Activated T-cell treated with anti-CD3 and anti-CD28 coated beads for 4 hours (primary cell): ENCODE results near the gene TRIM56.
A peak's percentile ranks its signal among the peaks of the same experiment; 100 is the strongest.
"Not testable (repeated sequence)": the region's sequence is repeated elsewhere in the genome, so short reads cannot be mapped to it uniquely, and the experiment has no call there.

Source experiments
- DNase-seq: peaks from one replicate; pipeline ENCODE4 v3.0.0-alpha.2; 2020

TRIM56 gene

DNA sequence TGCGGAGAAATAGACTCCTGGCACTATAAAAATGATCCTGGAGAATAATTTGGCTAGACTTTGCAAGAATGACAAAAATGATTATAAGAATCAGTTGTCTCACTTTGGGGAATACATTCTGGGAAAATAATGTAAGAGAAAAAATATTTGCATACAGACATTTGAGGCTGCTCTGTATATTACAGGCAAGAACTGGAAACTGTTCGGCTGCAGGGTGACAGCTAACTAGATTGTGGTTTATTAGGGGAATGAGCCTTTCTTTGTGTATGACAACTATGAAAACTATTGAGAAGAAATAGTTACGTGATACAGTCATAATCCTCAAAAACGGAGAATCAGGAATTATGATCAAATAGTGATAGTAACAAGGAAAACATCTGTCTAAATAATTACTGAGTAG, 8.6 kb downstream of the TRIM56 start:
- no peak for DNase-seq

DNA sequence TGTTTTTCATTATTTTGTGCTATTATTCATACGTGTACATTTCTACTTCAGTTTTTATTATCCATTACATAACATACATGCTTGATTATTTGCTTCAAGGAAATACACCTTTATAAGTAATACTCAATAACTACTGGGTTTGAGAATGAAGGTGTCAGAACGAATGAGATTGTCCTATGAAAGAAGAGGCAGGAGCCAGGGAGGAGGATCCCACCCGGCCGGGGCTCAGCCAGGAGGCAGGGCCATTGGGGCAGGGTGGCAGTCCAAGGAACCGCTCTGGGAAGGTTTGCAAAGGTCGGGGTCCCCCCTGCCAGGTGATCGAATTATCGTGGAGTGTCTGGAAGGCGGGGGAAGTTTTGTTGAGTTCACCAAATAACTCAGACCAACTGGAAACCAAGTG, 9.1 kb downstream of the TRIM56 start:
- DNase-seq: no peak

DNA sequence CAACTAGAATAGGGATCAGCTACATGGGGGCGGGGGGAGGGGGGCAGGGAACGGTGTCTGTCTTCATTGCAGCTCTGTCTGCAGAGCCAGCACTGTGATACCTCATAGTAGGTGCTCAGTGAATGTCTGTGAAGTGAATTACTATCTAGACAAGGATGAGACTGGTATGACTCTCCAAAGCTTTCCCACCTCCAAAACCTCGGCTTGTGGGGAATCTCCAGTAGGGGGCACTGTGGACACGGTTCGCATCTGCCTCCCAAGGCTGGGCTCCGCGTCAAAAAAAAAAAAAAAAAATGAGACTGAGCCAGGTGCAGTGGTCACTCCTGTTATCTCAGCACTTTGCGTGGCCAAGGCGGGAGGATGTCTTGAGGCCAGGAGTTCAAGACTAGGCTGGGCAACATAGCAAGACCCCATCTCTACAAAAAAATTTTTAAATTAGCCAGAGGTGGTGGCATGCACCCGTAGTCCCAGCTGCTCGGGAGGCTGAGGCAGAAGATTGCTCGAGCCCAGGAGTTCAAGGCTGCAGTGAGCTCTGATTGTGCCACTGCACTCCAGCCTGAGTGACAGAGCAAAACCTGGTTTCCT, 9.6 kb downstream of the TRIM56 start:
- no peak for DNase-seq

DNA sequence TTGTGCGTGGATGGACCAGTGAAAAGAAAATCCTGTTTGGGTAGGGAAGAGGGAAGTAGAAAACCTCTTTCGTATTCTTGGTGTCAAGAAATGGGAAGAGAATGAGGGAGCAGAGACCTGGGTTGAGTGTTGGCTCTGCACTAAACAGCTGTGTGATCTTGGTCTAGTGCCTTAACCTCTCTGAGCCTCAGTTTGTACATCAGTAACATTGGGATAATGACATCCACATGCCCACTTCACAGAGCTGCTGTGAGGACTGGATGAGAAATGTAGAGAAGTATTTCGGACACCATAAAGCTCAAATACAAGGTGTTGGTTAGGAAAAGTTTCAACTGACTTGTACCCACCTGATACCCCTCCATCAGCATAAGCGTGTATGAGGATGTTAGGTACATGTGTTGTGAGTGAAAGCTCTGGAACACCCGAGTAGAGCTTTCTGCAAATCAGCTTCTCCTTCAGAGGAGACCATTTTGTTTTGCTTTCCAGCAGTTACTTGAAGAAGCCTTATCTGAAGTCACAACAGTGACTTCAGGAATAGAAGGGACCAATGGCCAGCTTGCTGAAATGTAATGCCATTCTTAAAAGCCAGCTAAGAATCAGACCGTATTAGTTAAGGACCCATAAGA, 11.2 kb downstream of the TRIM56 start:
- DNase-seq: no peak

DNA sequence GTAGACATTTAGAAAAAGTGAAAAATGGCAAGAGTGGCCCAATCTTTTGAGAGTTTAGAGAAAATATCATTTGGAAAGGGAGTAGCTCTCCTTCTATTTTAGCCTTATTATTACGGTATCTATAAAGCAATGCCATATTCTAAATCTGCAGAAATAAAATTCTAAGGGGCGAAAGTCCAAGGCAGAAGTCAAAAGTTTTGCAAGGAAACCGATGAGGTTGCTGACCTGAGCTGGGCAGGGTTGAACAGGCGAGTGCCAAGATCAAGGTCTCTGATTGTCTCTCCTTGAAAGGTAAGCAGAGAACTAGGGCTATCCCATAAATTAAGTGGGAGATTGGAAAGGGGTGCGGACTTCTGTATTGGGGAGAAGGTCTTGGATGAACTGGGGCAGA, 11.7 kb downstream of the TRIM56 start:
- no peak for DNase-seq

DNA sequence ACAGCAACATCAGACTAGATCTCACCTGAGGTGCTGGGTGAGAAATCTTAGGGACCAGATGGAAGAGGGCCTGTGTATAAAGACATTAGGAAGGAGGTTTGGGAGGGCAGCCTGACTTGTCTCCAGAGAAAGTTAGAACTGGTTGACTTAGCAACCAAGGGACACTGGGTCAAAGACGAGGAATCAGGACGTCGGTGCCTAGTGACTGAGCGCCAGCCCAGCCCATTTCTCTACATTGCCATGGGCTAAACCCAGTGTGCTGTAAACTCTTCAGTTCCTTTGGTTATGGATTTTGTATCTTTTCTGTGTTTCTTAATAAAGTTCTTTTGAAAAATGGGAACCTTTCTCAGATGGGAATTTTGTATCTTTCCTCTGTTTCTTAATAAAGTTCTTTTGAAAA, 12.3 kb downstream of the TRIM56 start:
- no peak for DNase-seq

DNA sequence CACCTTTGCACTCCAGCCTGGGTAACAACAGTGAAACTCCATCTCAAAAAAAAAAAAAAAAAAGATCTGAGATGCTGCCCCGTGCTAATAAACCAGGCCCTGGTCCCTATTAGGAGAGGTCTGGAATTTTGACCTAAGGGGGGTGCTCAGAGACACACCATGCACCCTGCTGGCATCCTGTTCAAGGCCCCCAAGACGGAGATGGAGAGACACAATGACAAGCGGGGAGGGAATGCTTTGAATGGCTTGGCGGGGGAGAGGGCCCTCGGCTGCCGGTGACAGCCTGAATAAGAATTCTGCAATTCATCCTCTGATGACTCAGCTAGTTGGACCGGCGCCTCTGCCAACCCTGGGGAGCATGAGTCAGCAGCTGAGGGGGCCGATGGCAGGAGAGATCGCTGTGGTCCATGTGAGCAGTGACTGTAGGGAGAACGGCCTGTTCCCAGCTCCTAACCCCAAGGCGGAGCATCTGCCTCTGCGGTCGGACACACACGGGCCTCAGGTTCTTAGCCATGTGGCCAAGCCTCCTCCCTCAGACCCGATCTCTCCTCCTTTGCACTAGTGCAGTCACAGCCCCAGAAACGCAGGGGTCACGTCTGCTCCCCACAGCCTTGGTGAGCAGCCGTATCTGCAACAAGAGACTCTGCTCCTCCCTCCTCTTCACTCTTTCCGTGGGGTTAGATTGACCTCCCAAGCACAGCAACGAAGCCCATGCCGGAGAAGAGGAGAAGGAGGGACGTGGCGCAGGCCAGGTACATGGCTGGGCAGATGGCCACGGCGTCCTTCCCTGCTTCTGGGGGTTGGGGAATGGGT, 14.9 kb downstream of the TRIM56 start:
- peak; percentile 54 for DNase-seq

DNA sequence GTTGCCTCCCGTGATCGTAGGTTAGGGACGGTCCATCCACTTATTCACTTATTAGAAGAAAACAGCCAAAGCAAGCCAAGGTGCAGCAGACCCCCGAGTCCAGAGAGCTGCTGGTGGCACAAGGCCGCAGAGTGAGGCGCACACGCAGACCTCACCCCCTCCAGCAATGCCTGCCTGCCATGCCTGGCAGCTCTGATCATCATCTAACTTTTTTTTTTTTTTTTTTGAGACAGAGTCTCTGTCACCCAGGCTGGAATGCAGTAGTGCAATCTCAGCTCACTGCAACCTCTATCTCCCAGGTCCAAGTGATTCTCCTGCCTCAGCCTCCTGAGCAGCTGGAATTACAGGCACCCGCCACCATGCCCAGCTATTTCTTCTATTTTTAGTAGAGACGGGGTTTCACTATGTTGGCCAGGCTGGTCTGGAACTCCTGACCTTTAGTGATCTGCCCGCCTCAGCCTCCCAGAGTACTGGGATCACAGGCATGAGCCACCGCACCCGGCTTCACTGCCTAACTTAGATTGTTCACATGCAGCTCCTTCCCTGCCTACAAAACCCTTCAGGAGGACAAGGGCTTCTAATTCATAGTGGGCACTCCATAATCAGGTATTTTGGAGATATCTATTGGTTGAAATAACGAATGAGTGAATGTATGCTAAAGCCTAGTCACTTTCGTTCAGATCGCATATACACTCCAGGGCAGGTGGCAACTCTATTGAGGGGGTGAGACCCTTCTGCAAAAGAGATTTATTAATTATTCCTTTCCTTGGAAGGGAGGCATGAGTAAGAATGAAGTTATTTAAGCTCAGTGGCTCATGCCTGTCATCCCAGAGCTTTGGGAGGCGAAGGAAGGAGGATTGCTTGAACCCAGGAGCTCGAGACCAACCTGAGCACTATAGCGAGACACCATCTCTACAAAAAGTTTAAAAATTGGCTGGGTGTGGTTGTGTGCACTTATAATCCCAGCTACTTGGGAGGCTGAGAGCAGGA, 15.9 kb downstream of the TRIM56 start:
- no peak for DNase-seq

DNA sequence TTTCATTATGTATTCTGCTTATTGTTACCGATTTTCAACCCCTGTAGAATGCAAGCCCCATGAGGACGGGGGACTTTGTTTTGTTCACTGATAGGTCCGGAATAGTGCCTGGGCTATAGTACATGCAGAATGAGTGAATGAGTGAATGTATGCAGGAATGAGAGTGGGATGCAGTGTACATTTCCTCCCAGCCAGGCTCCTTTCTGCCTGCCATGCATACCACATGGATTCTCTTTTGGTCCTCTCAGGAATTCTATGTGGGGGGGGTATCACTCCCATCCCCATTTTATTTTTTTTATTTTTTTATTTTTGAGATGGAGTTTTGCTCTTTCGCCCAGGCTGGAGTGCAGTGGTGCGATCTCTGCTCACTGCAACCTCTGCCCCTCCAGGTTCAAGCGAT, 16.7 kb downstream of the TRIM56 start:
- no peak for DNase-seq

DNA sequence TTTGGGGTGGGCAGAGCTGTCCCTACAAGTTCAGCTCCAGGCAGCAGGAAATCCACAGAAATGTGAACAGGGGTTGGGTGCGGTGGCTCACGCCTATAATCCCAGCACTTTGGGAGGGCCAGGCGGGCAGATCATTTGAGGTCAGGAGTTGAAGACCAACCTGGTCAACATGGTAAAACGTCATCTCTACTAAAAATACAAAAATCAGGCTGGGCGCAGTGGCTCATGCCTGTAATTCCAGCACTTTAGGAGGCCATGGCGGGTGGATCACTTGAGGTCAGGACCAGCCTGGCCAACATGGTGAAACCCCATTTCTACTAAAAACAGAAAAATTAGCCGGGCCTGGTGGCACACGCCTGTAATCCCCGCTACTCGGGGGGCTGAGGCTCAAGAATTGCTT, 18.4 kb downstream of the TRIM56 start:
- not testable (repeated sequence) for DNase-seq

DNA sequence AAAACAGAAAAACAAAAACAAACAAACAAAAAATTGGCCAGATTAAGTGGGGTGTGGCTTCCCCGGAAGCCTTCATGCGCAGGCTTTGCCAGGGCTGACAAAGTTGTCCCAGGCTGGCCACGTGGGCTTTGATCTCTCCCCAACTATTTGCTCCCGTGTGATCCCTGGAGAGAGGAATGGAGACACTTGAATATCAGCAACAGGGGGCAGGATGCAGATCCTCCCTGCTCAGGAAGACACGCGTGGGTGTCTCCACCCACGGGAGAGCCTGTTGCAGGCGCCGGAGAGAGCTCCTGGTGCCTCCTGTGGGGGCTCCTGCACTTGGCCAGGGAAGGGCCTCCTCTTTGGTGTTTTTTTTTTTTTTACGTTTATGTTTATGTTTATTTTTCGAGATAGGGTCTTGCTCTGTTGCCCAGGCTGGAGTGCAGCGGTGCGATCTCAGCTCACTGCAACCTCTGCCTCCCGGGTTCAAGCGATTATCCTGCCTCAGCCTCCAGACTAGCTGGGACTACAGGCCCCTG, 19.0 kb downstream of the TRIM56 start:
- no peak for DNase-seq

DNA sequence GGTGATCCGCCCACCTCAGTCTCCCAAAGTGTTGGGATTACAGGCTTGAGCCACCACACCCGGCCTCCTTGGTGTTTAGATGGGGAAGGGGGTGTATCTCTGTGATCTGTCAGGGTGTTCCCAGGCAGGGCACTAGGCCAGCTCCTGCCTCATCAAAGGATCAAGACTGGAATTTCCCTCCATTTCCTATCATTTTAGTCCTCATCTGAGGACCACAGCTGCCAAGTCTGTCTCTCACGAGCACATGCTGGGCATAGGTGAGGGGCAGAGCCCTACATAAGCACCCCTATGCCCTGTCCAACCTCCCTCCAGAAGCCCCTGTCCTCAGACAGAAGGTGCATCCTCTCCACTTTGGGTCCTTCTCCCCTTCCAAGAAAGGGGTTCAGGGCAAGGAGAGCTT, 19.5 kb downstream of the TRIM56 start:
- DNase-seq: no peak

DNA sequence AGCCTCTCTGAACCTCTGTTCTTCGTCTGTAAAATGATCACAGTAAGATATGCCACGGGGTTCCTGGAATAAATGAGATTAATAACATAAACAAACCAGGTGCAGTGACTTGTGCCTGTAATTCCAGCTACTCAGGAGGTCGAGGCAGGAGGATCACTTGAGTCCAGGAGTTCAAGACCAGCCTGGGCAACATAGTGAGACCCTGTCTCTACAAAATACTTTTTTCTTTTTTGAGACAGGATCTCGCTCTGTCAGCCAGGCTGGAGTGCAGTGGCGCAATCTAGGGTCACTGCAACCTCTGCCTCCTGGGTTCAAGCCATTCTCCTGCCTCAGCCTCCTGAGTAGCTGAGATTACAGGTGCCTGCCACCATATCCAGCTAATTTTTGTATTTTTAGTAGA, 20.0 kb downstream of the TRIM56 start:
- not testable (repeated sequence) for DNase-seq

DNA sequence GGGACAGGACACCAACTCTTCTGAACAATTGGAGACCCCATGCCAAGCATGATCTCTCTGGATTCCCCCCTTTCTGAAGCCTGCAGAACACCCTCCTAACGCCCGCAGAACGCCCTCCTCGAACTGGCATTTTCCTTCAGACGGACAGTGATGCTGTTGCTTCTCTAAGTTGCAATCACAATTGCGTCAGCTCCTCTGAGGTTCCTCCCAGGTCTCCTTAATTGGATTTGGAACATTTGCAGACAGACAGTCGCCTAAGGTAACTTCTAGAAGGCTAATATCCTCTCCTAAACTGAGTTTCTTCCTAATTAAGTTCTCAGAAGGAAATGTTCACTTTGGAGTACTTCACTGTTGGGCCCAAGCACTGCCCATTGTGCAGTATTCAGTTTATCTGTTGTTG, 21.1 kb downstream of the TRIM56 start:
- DNase-seq: no peak

DNA sequence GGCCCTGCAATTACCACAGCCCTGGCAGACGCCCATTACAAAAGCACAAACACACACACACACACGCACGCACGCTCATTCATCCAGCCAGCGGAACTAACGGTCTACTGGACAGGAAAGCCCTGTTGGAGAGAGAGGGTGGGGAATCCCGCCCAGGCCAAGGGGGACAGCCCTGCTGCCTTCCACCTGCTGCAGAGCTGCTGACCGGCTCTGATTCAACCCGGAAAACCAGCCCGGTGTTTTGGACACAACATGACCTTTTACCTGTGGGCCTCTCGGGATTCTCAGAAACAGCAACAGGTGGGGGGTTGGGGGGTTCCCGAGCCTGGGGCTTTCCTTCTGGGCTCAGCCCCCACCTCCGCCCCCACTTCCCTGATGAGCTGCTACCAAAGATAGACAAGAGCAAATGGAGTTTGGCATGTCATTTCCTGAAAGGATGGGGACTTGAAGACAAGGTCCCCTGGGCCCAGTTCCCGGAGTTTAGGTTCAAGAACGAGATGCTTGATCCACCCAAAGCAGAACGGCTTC, 23.1 kb downstream of the TRIM56 start:
- no peak for DNase-seq

DNA sequence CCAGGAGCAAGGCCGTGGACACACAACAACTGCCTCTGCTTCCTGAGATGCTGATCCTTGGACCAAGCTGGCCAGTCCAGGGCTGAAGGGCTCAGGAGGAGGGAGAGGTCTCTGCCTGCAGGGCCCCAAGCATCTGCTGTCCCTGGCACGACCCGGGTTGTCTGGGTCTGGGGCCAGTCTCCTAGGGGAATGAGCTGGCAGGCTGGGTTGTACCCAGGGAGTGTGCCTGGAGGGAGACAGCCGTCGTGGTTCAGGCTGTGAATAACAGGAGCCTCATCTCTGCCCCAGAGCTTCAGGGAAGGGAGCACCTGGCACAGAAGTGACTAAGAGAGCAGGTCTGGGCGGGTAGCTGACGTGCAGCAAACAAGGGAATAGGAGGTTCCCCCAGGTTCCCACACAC, 23.7 kb downstream of the TRIM56 start:
- DNase-seq: no peak

DNA sequence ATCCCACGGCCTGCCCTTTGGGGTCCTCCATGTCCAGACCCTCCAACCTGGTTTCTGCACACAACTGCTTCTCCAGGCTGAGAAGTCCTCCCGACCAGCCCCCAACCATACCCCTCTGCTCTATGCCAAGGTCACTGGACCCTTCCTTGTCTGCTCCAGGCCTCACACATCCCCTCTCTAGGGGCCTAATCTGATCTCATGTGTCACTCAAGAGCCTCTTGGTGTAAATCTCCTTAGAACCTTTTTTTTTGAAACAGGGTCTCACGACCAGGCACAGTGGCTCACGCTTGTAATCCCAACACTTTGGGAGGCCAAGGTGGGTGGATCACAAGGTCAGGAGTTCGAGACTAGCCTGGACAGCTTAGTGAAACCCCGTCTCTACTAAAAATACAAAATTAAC, 24.1 kb downstream of the TRIM56 start:
- no peak for DNase-seq

DNA sequence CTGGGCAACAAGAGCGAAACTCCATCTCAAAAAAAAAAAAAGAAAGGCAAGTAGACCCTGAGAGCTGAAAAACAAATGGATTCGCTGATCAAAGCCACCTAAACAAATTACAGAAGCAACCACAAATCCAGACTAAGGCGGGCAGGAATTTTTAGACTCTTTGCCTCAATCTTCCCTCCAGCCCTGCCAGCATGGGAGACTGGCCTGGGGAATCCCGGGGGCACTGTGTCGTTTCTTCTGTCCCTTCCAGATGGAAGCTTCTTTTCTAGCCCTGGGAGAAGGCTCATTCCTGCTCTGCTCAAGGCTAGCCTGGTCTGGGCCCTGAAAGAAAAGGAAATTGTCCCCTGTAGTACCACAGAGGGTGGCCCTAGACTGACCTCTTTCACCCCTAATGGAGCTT, 26.0 kb downstream of the TRIM56 start:
- no peak for DNase-seq

DNA sequence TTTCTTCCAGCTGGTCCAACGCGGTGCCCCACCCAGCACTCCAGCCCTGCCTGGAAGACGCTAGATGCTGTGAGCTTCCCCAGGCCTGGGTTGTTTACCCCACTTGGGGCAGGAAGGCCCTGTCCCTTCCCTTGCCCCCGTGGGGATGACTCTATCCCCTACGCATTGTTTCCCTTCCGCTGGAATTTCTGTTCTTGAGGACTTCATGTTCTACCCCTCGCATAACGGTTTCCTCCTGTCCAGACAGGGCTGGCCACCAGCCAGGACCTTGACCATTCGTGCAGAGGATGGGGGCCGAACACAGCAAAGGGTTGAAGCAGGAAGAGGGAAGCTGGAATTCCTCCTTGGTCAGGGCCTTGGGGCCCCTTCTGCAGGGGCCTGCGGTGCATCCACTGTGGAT, 27.0 kb downstream of the TRIM56 start:
- DNase-seq: no peak

DNA sequence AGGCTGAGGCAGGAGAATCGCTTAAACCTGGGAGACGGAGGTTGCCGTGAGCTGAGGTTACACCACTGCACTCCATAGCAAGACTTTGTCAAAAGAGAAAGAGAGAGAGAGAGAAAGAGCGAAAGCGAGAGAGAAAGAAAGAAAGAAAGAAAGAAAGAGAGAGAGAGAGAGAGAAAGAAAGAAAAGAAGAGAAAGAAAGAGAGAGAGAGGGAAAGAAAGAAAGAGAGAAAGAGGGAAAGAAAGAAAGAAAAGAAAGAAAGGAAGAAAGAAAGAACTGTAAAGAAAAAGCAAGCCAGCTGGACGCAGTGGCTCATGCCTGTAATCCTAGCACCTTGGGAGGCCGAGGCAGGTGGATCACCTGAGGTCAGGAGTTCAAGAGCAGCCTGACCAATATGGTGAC, 27.9 kb downstream of the TRIM56 start:
- DNase-seq: not testable (repeated sequence)

DNA sequence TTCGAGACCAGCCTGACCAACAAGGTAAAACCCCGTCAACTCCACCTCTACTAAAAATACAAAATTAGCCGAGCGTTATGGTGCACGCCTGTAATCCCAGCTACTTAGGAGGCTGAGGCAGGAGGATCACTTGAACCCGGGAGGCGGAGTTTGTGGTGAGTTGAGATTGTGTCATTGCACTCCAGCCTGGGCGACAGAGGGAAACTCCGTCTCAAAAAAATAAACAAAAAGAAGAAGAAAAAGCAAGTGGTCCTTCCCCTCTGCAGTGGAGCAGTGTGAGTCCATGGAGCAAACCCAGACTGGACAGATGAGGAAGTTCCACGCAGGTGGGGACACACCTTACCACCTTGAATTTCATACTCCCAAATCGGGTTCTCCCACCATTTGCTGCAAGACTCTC, 28.6 kb downstream of the TRIM56 start:
- no peak for DNase-seq

DNA sequence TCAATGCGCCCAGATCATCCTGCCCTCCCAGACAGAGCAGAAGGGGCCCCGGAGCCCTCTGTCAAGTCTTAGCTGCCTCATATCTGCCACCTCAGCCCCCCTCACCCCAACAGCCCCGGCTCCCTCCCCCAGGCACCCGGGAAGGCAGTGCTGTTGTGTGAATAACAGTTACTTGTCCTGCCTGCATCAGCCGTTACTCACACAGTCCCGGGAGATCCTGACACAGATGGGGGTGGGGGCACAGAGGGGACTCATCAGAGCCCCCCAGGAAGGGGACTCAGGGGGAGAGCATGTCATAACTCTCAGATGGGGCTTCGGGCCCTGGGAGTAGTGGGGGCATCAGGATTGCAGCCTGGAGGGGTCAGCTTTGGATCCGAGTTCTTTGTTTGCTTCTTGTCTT, 29.2 kb downstream of the TRIM56 start:
- DNase-seq: no peak

DNA sequence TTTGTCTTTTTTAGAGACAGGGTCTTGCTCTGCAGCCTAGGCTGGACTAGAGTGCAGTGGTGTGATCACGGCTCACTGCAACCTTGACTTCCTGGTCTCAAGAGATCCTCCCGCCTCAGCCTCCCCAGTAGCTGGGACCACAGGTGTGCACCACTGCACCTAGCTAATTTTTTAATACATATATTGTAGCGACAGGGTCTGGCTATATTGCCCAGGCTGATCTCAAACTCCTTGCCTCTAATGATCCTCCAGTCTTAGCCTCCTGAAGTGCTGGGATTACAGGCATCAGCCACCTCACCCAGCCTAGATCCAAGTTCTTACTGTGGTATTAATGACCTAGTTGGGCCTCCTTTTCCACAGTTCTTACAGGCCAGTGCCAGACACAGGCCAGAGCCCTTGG, 29.9 kb downstream of the TRIM56 start:
- no peak for DNase-seq
